Osteoblast (primary cell): Measurements from ENCODE around the gene RTP3. TPM values are rescaled to one million over a fixed set of nuclear protein-coding genes. Genes with fewer than 3 reads are reported as not detected.

ENCODE experiments used
- DNase-seq: peaks from one replicate; pipeline ENCODE4 v3.0.0; 2011; ENCODE audit warnings: low spot score, mixed read lengths; ENCODE audit not compliant: insufficient read length; ENCODE audit errors: missing footprints
- H2AFZ ChIP-seq: 2 replicates; pipeline ENCODE4 v1.6.0; 2011; ENCODE audit warnings: mild to moderate bottlenecking, low read length
- H3K27ac ChIP-seq: 2 replicates; pipeline ENCODE4 v1.5.1; 2011; ENCODE audit warnings: mild to moderate bottlenecking, low read depth, low read length, moderate library complexity
- H3K27me3 ChIP-seq: 2 replicates; pipeline ENCODE4 v1.6.0; 2012; ENCODE audit warnings: mild to moderate bottlenecking, control low read depth, inconsistent platforms, low read length, moderate library complexity; ENCODE audit not compliant: insufficient read depth
- H3K36me3 ChIP-seq: 2 replicates; pipeline ENCODE4 v1.5.1; 2011; ENCODE audit warnings: mild to moderate bottlenecking, low read length, control low read depth, moderate library complexity; ENCODE audit not compliant: insufficient read depth
- H3K4me1 ChIP-seq: 2 replicates; pipeline ENCODE4 v1.5.1; 2011; ENCODE audit warnings: mild to moderate bottlenecking, low read length, control low read depth, moderate library complexity; ENCODE audit not compliant: insufficient read depth
- H3K4me2 ChIP-seq: 2 replicates; pipeline ENCODE4 v1.6.0; 2011; ENCODE audit warnings: mild to moderate bottlenecking, low read length; ENCODE audit not compliant: insufficient read depth
- H3K4me3 ChIP-seq: fragments of 200-600 bp; sonication (generic); 3 replicates; pipeline ENCODE4 v1.5.1; 2012; ENCODE audit warnings: mild to moderate bottlenecking, low read length, inconsistent platforms; ENCODE audit not compliant: insufficient read depth
- H3K79me2 ChIP-seq: 2 replicates; pipeline ENCODE4 v1.6.0; 2012; ENCODE audit warnings: mild to moderate bottlenecking, low read length, control low read depth, inconsistent platforms; ENCODE audit not compliant: insufficient read depth
- H3K9me3 ChIP-seq: 2 replicates; pipeline ENCODE4 v1.5.1; 2011; ENCODE audit warnings: low read depth, low read length, control low read depth
- H4K20me1 ChIP-seq: 2 replicates; pipeline ENCODE4 v1.6.0; 2012; ENCODE audit warnings: mild to moderate bottlenecking, low read length, control low read depth; ENCODE audit not compliant: insufficient read depth
- CTCF ChIP-seq: IDR thresholded peaks from 2 replicates; pipeline ENCODE4 v1.5.1; 2011; ENCODE audit warnings: mild to moderate bottlenecking, low read depth, low read length, moderate library complexity; ENCODE audit errors: extremely low read depth
- total RNA-seq: library from RNA; depleted of rRNA; stranded (reverse); fragments of >200 nt; gene quantifications from 2 replicates; pipeline ENCODE4 v1.2.3, GENCODE V29; 2012

Gene RTP3
- total RNA-seq, 1 donor, result not detected

GRCh38 chr3:46479696-46480095 is 18.1 kb upstream of the RTP3 start:
- peaks cover 7% of the 10 kb centered on the region for H3K4me1 ChIP-seq
- no peak overlapping the region for H3K27ac ChIP-seq
- TF ChIP-seq CTCF, result no peak
- no peaks in the 10 kb centered on the region for H3K79me2 ChIP-seq
- no peak overlapping the region for H3K4me3 ChIP-seq
- H3K9me3 ChIP-seq, result no peaks in the 10 kb centered on the region
- no peak for DNase-seq
- H3K27me3 ChIP-seq, result peaks cover 55% of the 10 kb centered on the region
- H4K20me1 ChIP-seq, result no peaks in the 10 kb centered on the region
- no peaks in the 10 kb centered on the region for H3K36me3 ChIP-seq
- no peak overlapping the region for H2AFZ ChIP-seq
- no peak overlapping the region for H3K4me2 ChIP-seq

GRCh38 chr3:46480491-46481195 is 17.1 kb upstream of the RTP3 start:
- H4K20me1 ChIP-seq, result no peaks in the 10 kb centered on the region
- H3K79me2 ChIP-seq, result no peaks in the 10 kb centered on the region
- H3K27ac ChIP-seq, result no peak overlapping the region
- no peak for DNase-seq
- H3K36me3 ChIP-seq, result no peaks in the 10 kb centered on the region
- no peaks in the 10 kb centered on the region for H3K9me3 ChIP-seq
- H3K4me3 ChIP-seq, result no peak overlapping the region
- H3K27me3 ChIP-seq, result peaks cover 47% of the 10 kb centered on the region
- no peak overlapping the region for H2AFZ ChIP-seq
- H3K4me1 ChIP-seq, result peaks cover 7% of the 10 kb centered on the region
- TF ChIP-seq CTCF, result no peak
- no peak overlapping the region for H3K4me2 ChIP-seq

GRCh38 chr3:46481636-46482035 is 16.1 kb upstream of the RTP3 start:
- TF ChIP-seq CTCF, result no peak
- Histone ChIP-seq H3K9me3 (no peaks in the 10 kb centered on the region), H3K4me1 (peaks cover 7% of the 10 kb centered on the region), H3K4me2 (no peak overlapping the region), H4K20me1 (no peaks in the 10 kb centered on the region), H3K79me2 (no peaks in the 10 kb centered on the region), H2AFZ (no peak overlapping the region), H3K4me3 (no peak overlapping the region), H3K27me3 (peaks cover 39% of the 10 kb centered on the region), H3K36me3 (no peaks in the 10 kb centered on the region), H3K27ac (no peak overlapping the region)
- DNase-seq, result no peak

- H3K27ac ChIP-seq, result no peak overlapping the region
- peak; percentile 83 for DNase-seq
These were observed 15.0 kb upstream of the RTP3 start for GRCh38 chr3:46482632-46483350.

More at GRCh38 chr3:46482632-46483350, 15.0 kb upstream of the RTP3 start:
- no peaks in the 10 kb centered on the region for H3K9me3 ChIP-seq
- H3K4me1 ChIP-seq, result peaks cover 7% of the 10 kb centered on the region
- H2AFZ ChIP-seq, result no peak overlapping the region
- H3K4me3 ChIP-seq, result no peak overlapping the region
- H3K36me3 ChIP-seq, result no peaks in the 10 kb centered on the region
- H3K4me2 ChIP-seq, result no peak overlapping the region
- no peaks in the 10 kb centered on the region for H3K79me2 ChIP-seq
- no peak for TF ChIP-seq CTCF
- no peaks in the 10 kb centered on the region for H4K20me1 ChIP-seq
- H3K27me3 ChIP-seq, result peaks cover 31% of the 10 kb centered on the region
